GM12878 (cell line): ENCODE results near the gene ZC3H12D. TPM values are rescaled to one million over a fixed set of nuclear protein-coding genes. Genes with fewer than 3 reads are reported as not detected.

Experiments used
- ATAC-seq: fragments of 200-7000 bp; cut with Tn5 transposase; 3 replicates; pipeline ENCODE4 v1.9.1; 2020; ENCODE audit warnings: mild to moderate bottlenecking, moderate library complexity
- BruUV-seq: library from RNA; stranded (reverse); fragments of 400-500 nt; replicated peaks from 2 replicates; lab custom pipeline; 2021; lab: Mats Ljungman, UMichigan
- CTCF ChIA-PET: fragments of 300-600 bp; sonication (Branson Sonifier 250); formaldehyde crosslinking; extraction: SDS; loops from one replicate; lab custom pipeline; 2021; ENCODE audit warnings: inconsistent platforms; lab: Yijun Ruan, JAX
- POLR2A ChIA-PET: fragments of 350-600 bp; formaldehyde crosslinking; extraction: SDS; loops from one replicate; lab custom pipeline; 2021; ENCODE audit warnings: inconsistent platforms; lab: Charles Lee
- RAD21 ChIA-PET: fragments of 300-600 bp; sonication (Branson Sonifier 250); formaldehyde crosslinking; loops from one replicate; lab custom pipeline; 2023; ENCODE audit warnings: antibody characterized with exemption; ENCODE audit not compliant: unreplicated experiment; lab: Charles Lee
- SMC1A ChIA-PET: fragments of 300-600 bp; sonication (Branson Sonifier 250); formaldehyde crosslinking; loops from one replicate; lab custom pipeline; 2023; ENCODE audit not compliant: unreplicated experiment, uncharacterized antibody; lab: Charles Lee
- DNase-seq: peaks from one replicate; pipeline ENCODE4 v3.0.0-alpha.2; 2011; ENCODE audit warnings: low read depth, low spot score
- FAIRE-seq: peaks from 3 replicates; lab custom pipeline; 2011; peaks lifted over from hg19 to GRCh38; lab: Jason Lieb, UNC
- H2AFZ ChIP-seq: 2 replicates; pipeline ENCODE4 v1.6.0; 2011; ENCODE audit warnings: low read depth, low read length, control low read depth; ENCODE audit not compliant: control insufficient read depth
- H3K27ac ChIP-seq: 2 replicates; pipeline ENCODE4 v1.5.1; 2011; ENCODE audit warnings: control low read depth; ENCODE audit not compliant: control insufficient read depth, insufficient read depth
- H3K27me3 ChIP-seq, 2 experiments: replicated peaks in 1 of 2; 2 replicates each; pipeline versions ENCODE4 v1.6.0 to v1.6.1; 2011; ENCODE audit warnings: low read length in 1 of 2; ENCODE audit not compliant: control insufficient read depth in 2 of 2, insufficient read depth in 2 of 2
- H3K36me3 ChIP-seq, 2 experiments: 2 replicates each; pipeline ENCODE4 v1.5.1; 2011; ENCODE audit warnings: low read length in 1 of 2; ENCODE audit not compliant: control insufficient read depth in 2 of 2, insufficient read depth in 2 of 2
- H3K4me1 ChIP-seq: 2 replicates; pipeline ENCODE4 v1.6.1; 2011; ENCODE audit warnings: mild to moderate bottlenecking, low read length, moderate library complexity, mixed read lengths; ENCODE audit not compliant: control insufficient read depth, insufficient read depth
- H3K4me2 ChIP-seq: 2 replicates; pipeline ENCODE4 v1.6.0; 2011; ENCODE audit warnings: control low read depth; ENCODE audit not compliant: control insufficient read depth, insufficient read depth
- H3K4me3 ChIP-seq: fragments of 200-600 bp; sonication (generic); 2 replicates; pipeline ENCODE4 v1.5.1; 2016
- H3K79me2 ChIP-seq: 2 replicates; pipeline ENCODE4 v1.6.0; 2011; ENCODE audit warnings: low read length; ENCODE audit not compliant: control insufficient read depth, insufficient read depth
- H3K9ac ChIP-seq: 2 replicates; pipeline ENCODE4 v1.8.0; 2011; ENCODE audit warnings: low read length, control low read depth, mixed read lengths; ENCODE audit not compliant: control insufficient read depth, insufficient read depth
- H3K9me3 ChIP-seq: replicated peaks from 3 replicates; pipeline ENCODE4 v1.5.1; 2011; ENCODE audit warnings: mild to moderate bottlenecking, low read length; ENCODE audit not compliant: control insufficient read depth, insufficient read depth
- H4K20me1 ChIP-seq: 2 replicates; pipeline ENCODE4 v1.6.0; 2011; ENCODE audit not compliant: control insufficient read depth, insufficient read depth
- ATF3 ChIP-seq: IDR thresholded peaks from 2 replicates; pipeline ENCODE4 v1.6.1; 2011; ENCODE audit warnings: low read depth, mild to moderate bottlenecking, low read length, moderate library complexity, borderline replicate concordance; ENCODE audit errors: extremely low read depth
- ATF7 ChIP-seq: fragments of 450-650 bp; IDR thresholded peaks from 2 replicates; pipeline ENCODE4 v1.6.1; 2016; ENCODE audit warnings: low read depth, mild to moderate bottlenecking
- IKZF2 ChIP-seq, 2 experiments: fragments of 450-650 bp; IDR thresholded peaks; 2 replicates each; pipeline ENCODE4 v1.6.1; 2017; ENCODE audit warnings: mild to moderate bottlenecking in 2 of 2, moderate library complexity in 2 of 2
- IRF5 ChIP-seq: fragments of 450-650 bp; IDR thresholded peaks from 2 replicates; pipeline ENCODE4 v1.6.1; 2017; ENCODE audit warnings: borderline replicate concordance
- LARP7 ChIP-seq: fragments of 450-650 bp; IDR thresholded peaks from 2 replicates; pipeline ENCODE4 v1.6.1; 2017; ENCODE audit warnings: mild to moderate bottlenecking
- RCOR1 ChIP-seq: conservative IDR thresholded peaks from 2 replicates; pipeline ENCODE4 v1.6.1; 2012; ENCODE audit warnings: low read depth, low read length, improper control_type of control experiment
- SIN3A ChIP-seq: IDR thresholded peaks from 2 replicates; pipeline ENCODE4 v1.6.1; 2012; ENCODE audit warnings: low read depth, low read length, improper control_type of control experiment
- SMAD1 ChIP-seq: fragments of 450-650 bp; IDR thresholded peaks from 2 replicates; pipeline ENCODE4 v1.6.1; 2018; ENCODE audit warnings: mild to moderate bottlenecking, low read depth; ENCODE audit not compliant: partially characterized antibody
- STAT3 ChIP-seq: IDR thresholded peaks from 2 replicates; pipeline ENCODE4 v1.6.1; 2011; ENCODE audit warnings: low read depth, low read length, improper control_type of control experiment
- YBX1 ChIP-seq: fragments of 450-650 bp; IDR thresholded peaks from 2 replicates; pipeline ENCODE4 v1.6.1; 2016; ENCODE audit warnings: antibody characterized with exemption
- ZBED1 ChIP-seq: IDR thresholded peaks from 2 replicates; pipeline ENCODE4 v1.6.1; 2016; ENCODE audit warnings: borderline replicate concordance
- ZSCAN29 ChIP-seq: fragments of 450-650 bp; IDR thresholded peaks from 2 replicates; pipeline ENCODE4 v1.6.1; 2017; ENCODE audit warnings: mild to moderate bottlenecking, moderate library complexity
- WGBS: methylation state at CpG from one replicate; pipeline ENCODE4 v1.1.6; 2016; ENCODE audit warnings: low lambda C conversion rate; ENCODE audit not compliant: insufficient replicate concordance, insufficient coverage; ENCODE audit errors: missing lambda C conversion rate; 5-methylcytosine and 5-hydroxymethylcytosine counted together
- in situ Hi-C: fragments of 300-500 bp; cut with MboI; formaldehyde crosslinking; loops from 9 replicates; pipeline ENCODE4 v1.14.3; 2018; ENCODE audit warnings: mixed read lengths
- intact Hi-C: fragments of 100-400 bp; cut with micrococcal nuclease; formaldehyde crosslinking; loops from one replicate; pipeline ENCODE4 v1.14.2; 2022; ENCODE audit not compliant: unreplicated experiment
- polyA plus RNA-seq, 11 experiments: library from polyadenylated mRNA; depleted of rRNA in 4 of 11; unstranded in 6 of 11; stranded (reverse) in 5 of 11; fragments of >200 nt; fragmentation: Nextera tagmentation in 4 of 11; fragmentation: Illumina TruSeq in 1 of 11; extraction: Ambion mirVana in 4 of 11; extraction: Trizol in 1 of 11; gene quantifications; 1 replicate in 1 of 11; 2 replicates in 10 of 11; pipeline versions ENCODE4 v1.2.1 to v1.2.3, GENCODE V29; 2011 to 2016; ENCODE audit warnings: inconsistent platforms in 2 of 11, missing spikeins in 2 of 11, low read depth in 1 of 11
- total RNA-seq, 4 experiments: library from RNA; depleted of rRNA in 3 of 4; stranded (reverse); fragments of >200 nt in 3 of 4; fragmentation: Illumina TruSeq in 1 of 4; extraction: Trizol in 1 of 4; gene quantifications; 2 replicates each; pipeline versions ENCODE4 v1.2.1 to v1.2.3, GENCODE V29; 2013 to 2021

The ZC3H12D gene
- total and polyA plus RNA-seq, 10 of the 15 experiments (the other 5 are each of a cell fraction or from before 2014, with no cell fraction given) = 1.4 to 29.7 (median 8.8) TPM

DNA sequence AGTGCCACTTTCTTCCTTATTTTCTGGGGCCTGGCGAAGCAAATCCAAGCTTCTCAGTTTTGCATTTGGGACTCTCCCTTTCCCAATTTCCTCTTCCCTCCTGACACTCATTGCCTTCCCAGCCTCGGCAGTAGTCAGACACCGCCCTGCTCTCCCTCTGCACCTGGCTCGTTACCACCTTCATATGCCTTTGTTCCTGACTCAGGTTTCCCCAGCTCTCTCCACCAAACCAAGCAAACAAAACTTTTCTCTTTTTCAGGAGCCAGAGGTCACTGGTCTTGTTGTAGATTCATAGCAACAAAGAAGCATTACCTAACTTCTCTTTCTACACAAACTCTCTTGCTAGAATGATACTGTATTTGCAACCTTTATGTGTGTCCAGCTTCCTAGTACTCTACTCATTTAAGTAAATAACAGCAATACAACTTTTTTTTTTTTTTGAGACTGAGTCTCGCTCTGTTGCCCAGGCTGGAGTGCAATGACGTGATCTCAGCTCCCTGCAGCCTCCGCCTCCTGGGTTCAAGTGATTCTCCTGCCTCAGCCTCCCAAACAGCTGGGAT is 9.0 kb upstream of the ZC3H12D start (continued):
- TF ChIP-seq SMAD1 = no peak

DNA sequence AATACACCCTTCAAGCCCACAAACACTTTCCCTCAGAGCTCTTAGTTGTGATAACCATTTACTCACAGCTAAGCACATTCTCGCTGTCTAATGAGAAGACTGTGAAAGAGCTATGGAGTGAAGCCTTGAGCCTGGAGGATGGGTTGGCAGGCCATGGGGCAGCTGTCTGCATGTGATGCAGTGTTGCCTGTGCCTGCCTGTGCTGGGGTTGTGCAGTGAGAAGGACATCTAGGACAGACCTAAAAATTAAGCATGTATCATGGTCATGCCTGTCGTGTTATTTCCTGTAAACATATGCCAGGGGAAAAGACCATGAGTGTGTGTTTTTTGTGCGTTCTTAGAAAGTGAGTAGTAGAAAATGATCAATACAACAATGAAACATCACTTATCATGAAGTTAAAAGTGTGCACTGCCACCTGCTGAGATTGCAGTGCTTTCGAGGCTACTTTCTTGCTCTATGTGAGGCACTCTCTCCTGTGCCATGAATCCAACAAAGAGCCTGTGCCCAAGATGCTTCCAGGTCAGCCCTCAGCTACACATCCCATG is 8.1 kb upstream of the ZC3H12D start:
- no peak overlapping the region for H2AFZ ChIP-seq
- no peak overlapping the region for H3K4me3 ChIP-seq
- CTCF ChIA-PET = interaction anchor here (1.4 to 5.2 kb wide), 3 partner anchors 10 to 61 kb away, joined by 6 to 54 read pairs (median 7); no protein-coding TSS in a partner anchor
- 82% methylated on average over 4 of the region's 4 CpGs for WGBS
- RAD21 ChIA-PET = interaction anchor here (0.7 to 1.6 kb wide), 4 partner anchors 15 to 61 kb away, joined by 3 to 4 read pairs (median 4); no protein-coding TSS in a partner anchor
- POLR2A ChIA-PET = interaction anchor here (0.9 kb wide), 1 partner anchor 10 kb away, joined by 5 read pairs; no protein-coding TSS in a partner anchor
- no peaks in the 10 kb centered on the region for H3K9me3 ChIP-seq
- no TSS peak for BruUV-seq
- intact Hi-C loops = no loop called here
- no peak overlapping the region for H3K4me2 ChIP-seq
- no peak for ATAC-seq
- H3K9ac ChIP-seq = no peak overlapping the region
- H3K4me1 ChIP-seq = peaks cover 52% of the 10 kb centered on the region
- H3K27ac ChIP-seq = no peak overlapping the region
- no peak for FAIRE-seq
- H3K27me3 ChIP-seq = no peaks in the 10 kb centered on the region
- no peaks in the 10 kb centered on the region for H4K20me1 ChIP-seq
- DNase-seq = no peak
- no peaks in the 10 kb centered on the region for H3K79me2 ChIP-seq
- in situ Hi-C loops = no loop called here
- TF ChIP-seq ZBED1 = no peak
- no peak for TF ChIP-seq ZSCAN29
- no peak for TF ChIP-seq ATF3
- no peak for TF ChIP-seq YBX1
- no peak for TF ChIP-seq ATF7
- no peak for TF ChIP-seq SIN3A
- TF ChIP-seq IRF5 = no peak
- TF ChIP-seq IKZF2 (IDR thresholded peaks at IDR 0.05) = no peak
- no peak for TF ChIP-seq RCOR1
- no peak for TF ChIP-seq STAT3
- TF ChIP-seq LARP7 = no peak
- H3K36me3 ChIP-seq = no peaks in the 10 kb centered on the region
- SMC1A ChIA-PET = interaction anchor here (0.8 to 2.1 kb wide), 4 partner anchors 10 to 61 kb away, joined by 3 to 9 read pairs (median 5); no protein-coding TSS in a partner anchor
